WTC11 (cell line): ENCODE results near the gene RARB. TPM values are rescaled to one million over a fixed set of nuclear protein-coding genes. Genes with fewer than 3 reads are reported as not detected.

Experiments used
- ATAC-seq: fragments of 200-7000 bp; cut with Tn5 transposase; 2 replicates; pipeline ENCODE4 v1.10.0; 2021; ENCODE audit warnings: mild to moderate bottlenecking, moderate library complexity
- CTCF ChIA-PET: fragments of 300-600 bp; sonication (Branson Sonifier 250); formaldehyde crosslinking; loops from one replicate; lab custom pipeline; 2021; ENCODE audit warnings: antibody characterized with exemption; lab: Charles Lee
- POLR2A ChIA-PET: fragments of 350-600 bp; sonication (Branson Sonifier 250); formaldehyde crosslinking; loops from one replicate; lab custom pipeline; 2021; ENCODE audit warnings: antibody characterized with exemption; lab: Charles Lee
- DNase-seq: peaks from one replicate; pipeline ENCODE4 v3.0.0; 2021; ENCODE audit warnings: low spot score
- H3K27ac Mint-ChIP-seq: 2 replicates; pipeline ENCODE4 v1.8.0; 2021; ENCODE audit warnings: mixed read lengths
- H3K27me3 Mint-ChIP-seq: 2 replicates; pipeline ENCODE4 v1.8.0; 2021; ENCODE audit warnings: low read depth, mild to moderate bottlenecking, moderate library complexity, mixed read lengths
- H3K36me3 Mint-ChIP-seq: 2 replicates; pipeline ENCODE4 v1.8.0; 2021; ENCODE audit warnings: mixed read lengths
- H3K4me1 Mint-ChIP-seq: 2 replicates; pipeline ENCODE4 v1.8.0; 2022; ENCODE audit warnings: mixed read lengths
- H3K4me3 Mint-ChIP-seq: 2 replicates; pipeline ENCODE4 v1.8.0; 2021; ENCODE audit warnings: mild to moderate bottlenecking, moderate library complexity, mixed read lengths
- H3K9me3 Mint-ChIP-seq: 2 replicates; pipeline ENCODE4 v1.8.0; 2021; ENCODE audit warnings: mixed read lengths
- ESRRA ChIP-seq: sonication (generic); formaldehyde crosslinking; IDR thresholded peaks from 2 replicates; pipeline ENCODE4 v1.8.1; 2022; ENCODE audit warnings: mild to moderate bottlenecking, missing genetic modification reagents, borderline replicate concordance
- IRF2 ChIP-seq: sonication (generic); formaldehyde crosslinking; IDR thresholded peaks from 2 replicates; pipeline ENCODE4 v1.8.0; 2022; ENCODE audit warnings: low read depth, missing genetic modification reagents, borderline replicate concordance
- JAZF1 ChIP-seq: fragments of 250-450 bp; sonication (Bioruptor Pico); IDR thresholded peaks from 2 replicates; pipeline ENCODE4 v1.9.0; 2021; ENCODE audit warnings: moderate library complexity, mild to moderate bottlenecking, inconsistent platforms
- MXD4 ChIP-seq: fragments of 250-450 bp; sonication (Bioruptor Pico); IDR thresholded peaks from 2 replicates; pipeline ENCODE4 v1.8.0; 2021; ENCODE audit warnings: mild to moderate bottlenecking, moderate library complexity, borderline replicate concordance
- MYBL2 ChIP-seq: sonication (generic); formaldehyde crosslinking; IDR thresholded peaks from 2 replicates; pipeline ENCODE4 v1.8.1; 2023; ENCODE audit warnings: mild to moderate bottlenecking, moderate library complexity, missing genetic modification reagents
- OVOL2 ChIP-seq: fragments of 250-450 bp; sonication (Bioruptor Pico); IDR thresholded peaks from 2 replicates; pipeline ENCODE4 v1.9.0; 2021; ENCODE audit warnings: mild to moderate bottlenecking, borderline replicate concordance
- SP1 ChIP-seq: sonication (generic); formaldehyde crosslinking; conservative IDR thresholded peaks from 2 replicates; pipeline ENCODE4 v1.8.1; 2022; ENCODE audit warnings: missing genetic modification reagents
- TEAD1 ChIP-seq: sonication (generic); formaldehyde crosslinking; IDR thresholded peaks from 2 replicates; pipeline ENCODE4 v1.8.0; 2022; ENCODE audit warnings: mild to moderate bottlenecking, missing genetic modification reagents
- TEAD4 ChIP-seq: sonication (generic); formaldehyde crosslinking; IDR thresholded peaks from 2 replicates; pipeline ENCODE4 v1.8.0; 2022; ENCODE audit warnings: mild to moderate bottlenecking, missing genetic modification reagents
- ZNF219 ChIP-seq: sonication (generic); formaldehyde crosslinking; IDR thresholded peaks from 2 replicates; pipeline ENCODE4 v1.8.0; 2023; ENCODE audit warnings: missing genetic modification reagents, mild to moderate bottlenecking, borderline replicate concordance
- ZNF232 ChIP-seq: sonication (generic); formaldehyde crosslinking; IDR thresholded peaks from 2 replicates; pipeline ENCODE4 v1.8.0; 2022; ENCODE audit warnings: mild to moderate bottlenecking, missing genetic modification reagents
- ZNF263 ChIP-seq: sonication (generic); formaldehyde crosslinking; IDR thresholded peaks from 2 replicates; pipeline ENCODE4 v1.8.1; 2022; ENCODE audit warnings: low read depth, mild to moderate bottlenecking, moderate library complexity, missing genetic modification reagents
- ZNF317 ChIP-seq: sonication (generic); formaldehyde crosslinking; IDR thresholded peaks from 2 replicates; pipeline ENCODE4 v1.8.1; 2023; ENCODE audit warnings: low read depth, mild to moderate bottlenecking, moderate library complexity, missing genetic modification reagents, borderline replicate concordance
- ZNF423 ChIP-seq: fragments of 250-450 bp; sonication (Bioruptor Pico); IDR thresholded peaks from 2 replicates; pipeline ENCODE4 v2.1.2; 2022; ENCODE audit warnings: mild to moderate bottlenecking, moderate library complexity
- total RNA-seq: library from RNA; stranded (reverse); gene quantifications from 3 replicates; pipeline ENCODE4 v1.2.3, GENCODE V29; 2021
- TF ChIP-seq, protein P1 (sequence below): fragments of 200-600 bp; IDR thresholded peaks from 2 replicates; pipeline ENCODE4 v1.8.0; 2022; ENCODE audit warnings: antibody characterized with exemption
- TF ChIP-seq, protein P2 (sequence below): sonication (generic); formaldehyde crosslinking; IDR thresholded peaks from 2 replicates; pipeline ENCODE4 v1.8.1; 2023; ENCODE audit warnings: mild to moderate bottlenecking, moderate library complexity, missing genetic modification reagents
- TF ChIP-seq, protein P3 (sequence below): sonication (generic); formaldehyde crosslinking; IDR thresholded peaks from 2 replicates; pipeline ENCODE4 v1.8.1; 2022; ENCODE audit warnings: low read depth, mild to moderate bottlenecking, moderate library complexity, missing genetic modification reagents, borderline replicate concordance
- TF ChIP-seq, protein P4 (sequence below): sonication (generic); formaldehyde crosslinking; IDR thresholded peaks from 2 replicates; pipeline ENCODE4 v1.8.0; 2023; ENCODE audit warnings: missing genetic modification reagents, mild to moderate bottlenecking, borderline replicate concordance

RARB gene
- total RNA-seq, 1 experiment from 2014 or later: not detected

DNA sequence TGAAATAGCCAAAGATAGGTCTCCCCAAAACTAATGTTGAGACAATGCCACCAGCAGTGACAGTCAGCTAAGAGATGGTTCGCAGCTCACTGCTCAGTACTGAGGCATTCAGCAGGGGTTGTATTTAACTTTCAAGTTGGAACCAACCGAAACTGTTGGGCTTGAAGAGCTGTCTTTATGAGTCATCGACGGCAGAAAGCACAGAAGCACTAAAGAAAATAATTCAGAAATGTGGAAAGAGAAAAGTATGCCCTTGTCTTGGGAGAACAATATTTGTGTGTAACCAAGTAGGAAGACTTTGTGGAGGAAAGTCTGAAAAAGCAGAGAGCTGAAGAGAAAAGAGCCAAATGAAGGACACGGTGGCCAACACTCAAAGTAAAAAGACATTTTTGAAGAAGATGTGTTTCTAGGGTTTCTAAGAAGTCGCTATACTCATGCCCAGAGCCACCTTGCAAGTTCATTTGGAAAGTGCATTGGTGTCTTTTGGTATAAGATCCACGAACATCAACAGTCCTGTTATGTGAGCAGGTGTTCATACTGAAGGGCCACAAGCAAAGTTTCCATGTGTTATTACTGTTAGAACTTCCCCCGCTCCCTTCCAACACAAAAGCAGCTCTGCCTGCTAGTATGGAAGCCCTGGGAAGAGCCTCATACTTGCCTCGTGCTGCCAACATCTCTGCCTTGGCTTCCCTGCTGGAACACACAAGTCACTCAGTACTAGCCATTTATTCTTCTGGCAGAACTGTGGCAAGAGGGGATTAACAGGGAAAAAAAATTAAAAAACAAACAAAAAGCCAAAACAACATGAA lies 4.1 kb upstream of the RARB start:
- DNase-seq: no peak
- Mint-ChIP-seq H3K4me1 (peaks cover 80% of the 10 kb centered on the region), H3K36me3 (no peaks in the 10 kb centered on the region), H3K9me3 (no peaks in the 10 kb centered on the region), H3K27ac (peak overlapping the region; percentile 14; the same call in 1 of the 2 replicates), H3K4me3 (no peak overlapping the region), H3K27me3 (peaks cover 17% of the 10 kb centered on the region)
- TF ChIP-seq SP1 (CRISPR knock-in tag): no peak
- TF ChIP-seq, protein P1, sequence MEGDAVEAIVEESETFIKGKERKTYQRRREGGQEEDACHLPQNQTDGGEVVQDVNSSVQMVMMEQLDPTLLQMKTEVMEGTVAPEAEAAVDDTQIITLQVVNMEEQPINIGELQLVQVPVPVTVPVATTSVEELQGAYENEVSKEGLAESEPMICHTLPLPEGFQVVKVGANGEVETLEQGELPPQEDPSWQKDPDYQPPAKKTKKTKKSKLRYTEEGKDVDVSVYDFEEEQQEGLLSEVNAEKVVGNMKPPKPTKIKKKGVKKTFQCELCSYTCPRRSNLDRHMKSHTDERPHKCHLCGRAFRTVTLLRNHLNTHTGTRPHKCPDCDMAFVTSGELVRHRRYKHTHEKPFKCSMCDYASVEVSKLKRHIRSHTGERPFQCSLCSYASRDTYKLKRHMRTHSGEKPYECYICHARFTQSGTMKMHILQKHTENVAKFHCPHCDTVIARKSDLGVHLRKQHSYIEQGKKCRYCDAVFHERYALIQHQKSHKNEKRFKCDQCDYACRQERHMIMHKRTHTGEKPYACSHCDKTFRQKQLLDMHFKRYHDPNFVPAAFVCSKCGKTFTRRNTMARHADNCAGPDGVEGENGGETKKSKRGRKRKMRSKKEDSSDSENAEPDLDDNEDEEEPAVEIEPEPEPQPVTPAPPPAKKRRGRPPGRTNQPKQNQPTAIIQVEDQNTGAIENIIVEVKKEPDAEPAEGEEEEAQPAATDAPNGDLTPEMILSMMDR: no peak
- TF ChIP-seq, protein P2, sequence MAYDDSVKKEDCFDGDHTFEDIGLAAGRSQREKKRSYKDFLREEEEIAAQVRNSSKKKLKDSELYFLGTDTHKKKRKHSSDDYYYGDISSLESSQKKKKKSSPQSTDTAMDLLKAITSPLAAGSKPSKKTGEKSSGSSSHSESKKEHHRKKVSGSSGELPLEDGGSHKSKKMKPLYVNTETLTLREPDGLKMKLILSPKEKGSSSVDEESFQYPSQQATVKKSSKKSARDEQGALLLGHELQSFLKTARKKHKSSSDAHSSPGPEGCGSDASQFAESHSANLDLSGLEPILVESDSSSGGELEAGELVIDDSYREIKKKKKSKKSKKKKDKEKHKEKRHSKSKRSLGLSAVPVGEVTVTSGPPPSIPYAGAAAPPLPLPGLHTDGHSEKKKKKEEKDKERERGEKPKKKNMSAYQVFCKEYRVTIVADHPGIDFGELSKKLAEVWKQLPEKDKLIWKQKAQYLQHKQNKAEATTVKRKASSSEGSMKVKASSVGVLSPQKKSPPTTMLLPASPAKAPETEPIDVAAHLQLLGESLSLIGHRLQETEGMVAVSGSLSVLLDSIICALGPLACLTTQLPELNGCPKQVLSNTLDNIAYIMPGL (CRISPR knock-in tag): no peak
- TF ChIP-seq OVOL2 (CRISPR knock-in tag): no peak
- no peak for TF ChIP-seq ZNF219
- TF ChIP-seq, protein P3, sequence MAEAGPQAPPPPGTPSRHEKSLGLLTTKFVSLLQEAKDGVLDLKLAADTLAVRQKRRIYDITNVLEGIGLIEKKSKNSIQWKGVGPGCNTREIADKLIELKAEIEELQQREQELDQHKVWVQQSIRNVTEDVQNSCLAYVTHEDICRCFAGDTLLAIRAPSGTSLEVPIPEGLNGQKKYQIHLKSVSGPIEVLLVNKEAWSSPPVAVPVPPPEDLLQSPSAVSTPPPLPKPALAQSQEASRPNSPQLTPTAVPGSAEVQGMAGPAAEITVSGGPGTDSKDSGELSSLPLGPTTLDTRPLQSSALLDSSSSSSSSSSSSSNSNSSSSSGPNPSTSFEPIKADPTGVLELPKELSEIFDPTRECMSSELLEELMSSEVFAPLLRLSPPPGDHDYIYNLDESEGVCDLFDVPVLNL (CRISPR knock-in tag): no peak
- no peak for ATAC-seq
- POLR2A ChIA-PET: no interaction called here
- CTCF ChIA-PET: no interaction called here

DNA sequence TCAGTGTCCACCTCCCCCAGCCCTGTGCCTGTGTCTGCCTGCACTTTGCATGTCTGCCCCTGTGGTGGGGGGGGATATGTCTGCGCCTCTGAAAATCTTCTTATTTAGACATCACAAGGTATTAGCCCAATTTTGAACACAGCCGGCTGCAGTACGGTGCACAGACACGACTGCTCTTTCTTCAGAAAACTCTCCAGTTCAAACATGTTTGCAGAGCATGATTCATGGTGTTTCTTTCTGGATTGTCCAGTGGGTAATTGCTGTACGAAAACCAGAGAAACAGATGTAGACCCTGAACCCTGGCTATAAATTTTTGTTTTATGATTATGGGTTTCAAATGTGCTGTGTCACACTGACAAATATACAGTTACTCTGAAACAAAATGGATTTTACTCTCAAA lies 3.4 kb upstream of the RARB start:
- ChIA-PET CTCF (no interaction called here), POLR2A (no interaction called here)
- no peaks in the 10 kb centered on the region for H3K36me3 Mint-ChIP-seq
- H3K9me3 Mint-ChIP-seq: no peaks in the 10 kb centered on the region
- no peak overlapping the region for H3K4me3 Mint-ChIP-seq
- DNase-seq (no peak), ATAC-seq (no peak)
- no peak overlapping the region for H3K27ac Mint-ChIP-seq
- H3K4me1 Mint-ChIP-seq: peaks cover 80% of the 10 kb centered on the region
- peaks cover 23% of the 10 kb centered on the region for H3K27me3 Mint-ChIP-seq
- TF ChIP-seq, protein P4, sequence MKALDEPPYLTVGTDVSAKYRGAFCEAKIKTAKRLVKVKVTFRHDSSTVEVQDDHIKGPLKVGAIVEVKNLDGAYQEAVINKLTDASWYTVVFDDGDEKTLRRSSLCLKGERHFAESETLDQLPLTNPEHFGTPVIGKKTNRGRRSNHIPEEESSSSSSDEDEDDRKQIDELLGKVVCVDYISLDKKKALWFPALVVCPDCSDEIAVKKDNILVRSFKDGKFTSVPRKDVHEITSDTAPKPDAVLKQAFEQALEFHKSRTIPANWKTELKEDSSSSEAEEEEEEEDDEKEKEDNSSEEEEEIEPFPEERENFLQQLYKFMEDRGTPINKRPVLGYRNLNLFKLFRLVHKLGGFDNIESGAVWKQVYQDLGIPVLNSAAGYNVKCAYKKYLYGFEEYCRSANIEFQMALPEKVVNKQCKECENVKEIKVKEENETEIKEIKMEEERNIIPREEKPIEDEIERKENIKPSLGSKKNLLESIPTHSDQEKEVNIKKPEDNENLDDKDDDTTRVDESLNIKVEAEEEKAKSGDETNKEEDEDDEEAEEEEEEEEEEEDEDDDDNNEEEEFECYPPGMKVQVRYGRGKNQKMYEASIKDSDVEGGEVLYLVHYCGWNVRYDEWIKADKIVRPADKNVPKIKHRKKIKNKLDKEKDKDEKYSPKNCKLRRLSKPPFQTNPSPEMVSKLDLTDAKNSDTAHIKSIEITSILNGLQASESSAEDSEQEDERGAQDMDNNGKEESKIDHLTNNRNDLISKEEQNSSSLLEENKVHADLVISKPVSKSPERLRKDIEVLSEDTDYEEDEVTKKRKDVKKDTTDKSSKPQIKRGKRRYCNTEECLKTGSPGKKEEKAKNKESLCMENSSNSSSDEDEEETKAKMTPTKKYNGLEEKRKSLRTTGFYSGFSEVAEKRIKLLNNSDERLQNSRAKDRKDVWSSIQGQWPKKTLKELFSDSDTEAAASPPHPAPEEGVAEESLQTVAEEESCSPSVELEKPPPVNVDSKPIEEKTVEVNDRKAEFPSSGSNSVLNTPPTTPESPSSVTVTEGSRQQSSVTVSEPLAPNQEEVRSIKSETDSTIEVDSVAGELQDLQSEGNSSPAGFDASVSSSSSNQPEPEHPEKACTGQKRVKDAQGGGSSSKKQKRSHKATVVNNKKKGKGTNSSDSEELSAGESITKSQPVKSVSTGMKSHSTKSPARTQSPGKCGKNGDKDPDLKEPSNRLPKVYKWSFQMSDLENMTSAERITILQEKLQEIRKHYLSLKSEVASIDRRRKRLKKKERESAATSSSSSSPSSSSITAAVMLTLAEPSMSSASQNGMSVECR (CRISPR knock-in tag): no peak
- TF ChIP-seq TEAD4 (CRISPR knock-in tag): no peak
- TF ChIP-seq ZNF232: no peak
- TF ChIP-seq JAZF1 (CRISPR knock-in tag): no peak
- TF ChIP-seq, protein P2 (CRISPR knock-in tag): no peak
- no peak for TF ChIP-seq MYBL2 (CRISPR knock-in tag)
- TF ChIP-seq TEAD1 (CRISPR knock-in tag): no peak
- TF ChIP-seq ZNF423 (CRISPR knock-in tag): no peak
- no peak for TF ChIP-seq MXD4
- TF ChIP-seq IRF2 (CRISPR knock-in tag): no peak
- no peak for TF ChIP-seq ESRRA (CRISPR knock-in tag)
- TF ChIP-seq ZNF317 (CRISPR knock-in tag): no peak
- no peak for TF ChIP-seq ZNF219
- TF ChIP-seq ZNF263 (CRISPR knock-in tag): no peak
